ENCODE results near the gene EED.

DNA sequence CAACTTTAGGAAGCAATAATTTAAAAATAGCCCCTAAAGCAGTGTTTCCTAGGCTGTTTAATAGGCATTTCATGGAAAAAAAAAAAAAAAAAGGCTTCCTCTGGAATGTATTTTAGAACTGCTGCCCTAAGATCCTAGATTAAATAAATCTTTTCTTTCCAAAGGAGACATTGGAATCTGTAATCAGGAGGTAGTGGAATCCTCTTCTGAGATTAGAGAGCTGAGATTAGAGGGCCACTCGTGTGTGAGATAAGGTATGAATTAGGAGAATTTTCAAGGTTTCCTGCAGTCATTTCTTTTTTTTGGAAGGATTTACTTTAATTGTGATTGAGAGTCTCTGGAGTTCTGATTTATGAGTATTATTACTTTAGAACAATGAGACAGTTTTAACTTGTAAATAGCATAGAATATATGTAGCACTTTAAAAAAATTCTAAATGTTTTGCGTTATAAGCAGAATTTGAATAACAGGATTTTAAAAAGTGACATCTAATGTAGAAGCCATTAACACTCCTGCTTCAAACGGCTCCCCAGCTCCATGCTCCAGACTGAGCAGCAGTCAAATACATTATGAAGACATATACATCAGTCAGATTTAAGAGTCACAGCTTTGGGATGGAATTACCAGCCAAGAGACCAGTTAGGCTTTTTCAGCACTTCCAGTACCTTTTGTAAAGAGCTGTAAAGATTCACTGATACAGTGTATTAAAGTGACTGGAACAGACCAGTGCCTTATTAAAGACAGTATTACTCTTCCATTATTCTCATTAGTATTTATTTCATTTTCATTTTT is 5.0 kb downstream of the EED start:
- TF ChIP-seq EP300 (IDR thresholded peaks at IDR 0.05) (no peak), POLR2A (IDR thresholded peaks at IDR 0.05) (no peak), POLR2AphosphoS5 (IDR thresholded peaks at IDR 0.05) (no peak)
- TF ChIP-seq, protein P1, sequence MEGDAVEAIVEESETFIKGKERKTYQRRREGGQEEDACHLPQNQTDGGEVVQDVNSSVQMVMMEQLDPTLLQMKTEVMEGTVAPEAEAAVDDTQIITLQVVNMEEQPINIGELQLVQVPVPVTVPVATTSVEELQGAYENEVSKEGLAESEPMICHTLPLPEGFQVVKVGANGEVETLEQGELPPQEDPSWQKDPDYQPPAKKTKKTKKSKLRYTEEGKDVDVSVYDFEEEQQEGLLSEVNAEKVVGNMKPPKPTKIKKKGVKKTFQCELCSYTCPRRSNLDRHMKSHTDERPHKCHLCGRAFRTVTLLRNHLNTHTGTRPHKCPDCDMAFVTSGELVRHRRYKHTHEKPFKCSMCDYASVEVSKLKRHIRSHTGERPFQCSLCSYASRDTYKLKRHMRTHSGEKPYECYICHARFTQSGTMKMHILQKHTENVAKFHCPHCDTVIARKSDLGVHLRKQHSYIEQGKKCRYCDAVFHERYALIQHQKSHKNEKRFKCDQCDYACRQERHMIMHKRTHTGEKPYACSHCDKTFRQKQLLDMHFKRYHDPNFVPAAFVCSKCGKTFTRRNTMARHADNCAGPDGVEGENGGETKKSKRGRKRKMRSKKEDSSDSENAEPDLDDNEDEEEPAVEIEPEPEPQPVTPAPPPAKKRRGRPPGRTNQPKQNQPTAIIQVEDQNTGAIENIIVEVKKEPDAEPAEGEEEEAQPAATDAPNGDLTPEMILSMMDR (IDR thresholded peaks at IDR 0.05) = no peak
